Cerebellar cortex (tissue), 1 donor: Measurements from ENCODE around the gene B4GALT6.

Source experiments
- DNase-seq: peaks from one replicate; pipeline ENCODE4 v3.0.0-alpha.2; 2015; ENCODE audit warnings: low spot score

The B4GALT6 gene

GRCh38 chr18:31659576-31660177 lies 24.7 kb downstream of the B4GALT6 start:
- DNase-seq: no peak

GRCh38 chr18:31658670-31659575 lies 25.5 kb downstream of the B4GALT6 start:
- no peak for DNase-seq

- DNase-seq: no peak
These were observed 26.3 kb downstream of the B4GALT6 start for GRCh38 chr18:31657823-31658669.

GRCh38 chr18:31656754-31657153 lies 27.6 kb downstream of the B4GALT6 start:
- no peak for DNase-seq

GRCh38 chr18:31655354-31655753 lies 29.0 kb downstream of the B4GALT6 start:
- no peak for DNase-seq

GRCh38 chr18:31652877-31653276 lies 31.5 kb downstream of the B4GALT6 start:
- DNase-seq: no peak

GRCh38 chr18:31652357-31652756 lies 32.0 kb downstream of the B4GALT6 start:
- DNase-seq: no peak

- DNase-seq: no peak
These were observed 33.0 kb downstream of the B4GALT6 start for GRCh38 chr18:31651369-31651768.

- no peak for DNase-seq
These were observed 34.2 kb downstream of the B4GALT6 start for GRCh38 chr18:31649978-31650719.

- no peak for DNase-seq
These were observed 34.9 kb downstream of the B4GALT6 start for GRCh38 chr18:31649449-31649848.

- no peak for DNase-seq
These were observed 35.4 kb downstream of the B4GALT6 start for GRCh38 chr18:31648966-31649429.

GRCh38 chr18:31648458-31648857 lies 35.9 kb downstream of the B4GALT6 start:
- no peak for DNase-seq

GRCh38 chr18:31647127-31647753 lies 37.1 kb downstream of the B4GALT6 start:
- no peak for DNase-seq

GRCh38 chr18:31646332-31647126 lies 37.9 kb downstream of the B4GALT6 start:
- no peak for DNase-seq

GRCh38 chr18:31645411-31645810 lies 39.0 kb downstream of the B4GALT6 start:
- DNase-seq: no peak

GRCh38 chr18:31643003-31643402 lies 41.4 kb downstream of the B4GALT6 start:
- no peak for DNase-seq

GRCh38 chr18:31637445-31637844 lies 46.9 kb downstream of the B4GALT6 start:
- no peak for DNase-seq

- no peak for DNase-seq
These were observed 48.0 kb downstream of the B4GALT6 start for GRCh38 chr18:31636387-31636786.

- no peak for DNase-seq
These were observed 50.1 kb downstream of the B4GALT6 start for GRCh38 chr18:31634331-31634713.
